DOHH2 (cell line): Measurements from ENCODE around the gene MEOX2.

Experiments
- EZH2phosphoT487 ChIP-seq: fragments of 200-600 bp; sonication (generic); IDR thresholded peaks from 2 replicates; pipeline ENCODE4 v1.6.1; 2017; ENCODE audit warnings: borderline replicate concordance, mild to moderate bottlenecking, antibody characterized with exemption, low read length, moderate library complexity, mixed read lengths
- TF ChIP-seq, protein P1 (sequence below): fragments of 200-600 bp; sonication (generic); IDR thresholded peaks from one replicate; pipeline ENCODE4 v1.5.1; 2014; ENCODE audit warnings: antibody characterized with exemption, mild to moderate bottlenecking, low read depth, low read length; ENCODE audit not compliant: poor library complexity, severe bottlenecking

DNA sequence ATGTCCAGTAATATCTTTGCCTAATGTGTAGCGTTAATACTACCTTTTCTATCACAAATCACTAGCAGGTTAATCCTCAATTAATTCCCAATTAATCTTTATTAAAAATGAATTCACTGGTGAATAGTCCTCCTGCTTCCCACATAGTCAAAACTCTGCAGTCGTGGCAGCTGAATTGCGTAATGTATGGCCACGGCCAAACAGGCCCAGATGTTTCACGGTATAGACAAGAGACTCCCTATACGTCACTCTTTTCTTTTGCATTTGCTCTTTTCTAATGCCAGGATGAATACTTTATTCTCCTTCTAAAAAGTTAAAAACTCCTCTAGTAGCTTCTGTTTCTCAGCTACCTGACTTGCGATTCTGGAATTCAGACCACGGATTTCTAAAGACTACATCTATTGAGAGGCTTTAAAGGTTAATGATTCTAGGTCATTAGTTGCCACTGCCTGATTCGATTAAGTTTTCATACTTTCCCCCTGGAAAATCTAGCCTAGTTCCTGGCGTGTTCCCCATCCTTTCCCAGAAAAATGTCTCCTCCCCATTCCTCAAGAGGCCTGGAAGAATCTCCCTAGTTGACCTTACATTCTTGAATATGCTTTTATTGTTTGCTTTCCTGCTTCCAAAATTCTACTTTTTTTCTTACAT is 16.9 kb downstream of the MEOX2 start:
- TF ChIP-seq, protein P1, sequence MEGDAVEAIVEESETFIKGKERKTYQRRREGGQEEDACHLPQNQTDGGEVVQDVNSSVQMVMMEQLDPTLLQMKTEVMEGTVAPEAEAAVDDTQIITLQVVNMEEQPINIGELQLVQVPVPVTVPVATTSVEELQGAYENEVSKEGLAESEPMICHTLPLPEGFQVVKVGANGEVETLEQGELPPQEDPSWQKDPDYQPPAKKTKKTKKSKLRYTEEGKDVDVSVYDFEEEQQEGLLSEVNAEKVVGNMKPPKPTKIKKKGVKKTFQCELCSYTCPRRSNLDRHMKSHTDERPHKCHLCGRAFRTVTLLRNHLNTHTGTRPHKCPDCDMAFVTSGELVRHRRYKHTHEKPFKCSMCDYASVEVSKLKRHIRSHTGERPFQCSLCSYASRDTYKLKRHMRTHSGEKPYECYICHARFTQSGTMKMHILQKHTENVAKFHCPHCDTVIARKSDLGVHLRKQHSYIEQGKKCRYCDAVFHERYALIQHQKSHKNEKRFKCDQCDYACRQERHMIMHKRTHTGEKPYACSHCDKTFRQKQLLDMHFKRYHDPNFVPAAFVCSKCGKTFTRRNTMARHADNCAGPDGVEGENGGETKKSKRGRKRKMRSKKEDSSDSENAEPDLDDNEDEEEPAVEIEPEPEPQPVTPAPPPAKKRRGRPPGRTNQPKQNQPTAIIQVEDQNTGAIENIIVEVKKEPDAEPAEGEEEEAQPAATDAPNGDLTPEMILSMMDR = no peak
- TF ChIP-seq EZH2phosphoT487 = no peak
